Central memory CD8-positive, alpha-beta T cell (primary cell): Measurements from ENCODE around the gene CSAG3.
"Not testable (repeated sequence)": the region's sequence is repeated elsewhere in the genome, so short reads cannot be mapped to it uniquely, and the experiment has no call there.

Experiments used
- ATAC-seq: fragments of 150-1000 bp; cut with Tn5 transposase; replicated peaks from 2 replicates; pipeline ENCODE4 v1.10.0; 2022; ENCODE audit warnings: mild to moderate bottlenecking, moderate FRiP score, moderate number of reproducible peaks; ENCODE audit not compliant: poor library complexity, severe bottlenecking; ENCODE audit errors: extremely low read depth
- DNase-seq, 2 donors: peaks; one replicate each; pipeline ENCODE4 v3.0.0; 2021; ENCODE audit warnings: low spot score in 2 of 2
- H3K27ac Mint-ChIP-seq: one replicate; pipeline ENCODE4 v1.8.0; 2022; ENCODE audit warnings: low read depth, mild to moderate bottlenecking, moderate library complexity, mixed read lengths
- H3K27me3 Mint-ChIP-seq: one replicate; pipeline ENCODE4 v1.8.0; 2022; ENCODE audit warnings: mixed read lengths
- H3K36me3 Mint-ChIP-seq: one replicate; pipeline ENCODE4 v1.8.0; 2022; ENCODE audit warnings: mild to moderate bottlenecking, moderate library complexity, mixed read lengths; ENCODE audit not compliant: insufficient read depth
- H3K4me1 Mint-ChIP-seq: one replicate; pipeline ENCODE4 v1.8.0; 2022; ENCODE audit warnings: mixed read lengths
- H3K4me3 Mint-ChIP-seq: one replicate; pipeline ENCODE4 v1.8.0; 2022; ENCODE audit warnings: mild to moderate bottlenecking, moderate library complexity, mixed read lengths
- H3K9me3 Mint-ChIP-seq: one replicate; pipeline ENCODE4 v1.8.0; 2022; ENCODE audit warnings: mixed read lengths

CSAG3 gene

DNA sequence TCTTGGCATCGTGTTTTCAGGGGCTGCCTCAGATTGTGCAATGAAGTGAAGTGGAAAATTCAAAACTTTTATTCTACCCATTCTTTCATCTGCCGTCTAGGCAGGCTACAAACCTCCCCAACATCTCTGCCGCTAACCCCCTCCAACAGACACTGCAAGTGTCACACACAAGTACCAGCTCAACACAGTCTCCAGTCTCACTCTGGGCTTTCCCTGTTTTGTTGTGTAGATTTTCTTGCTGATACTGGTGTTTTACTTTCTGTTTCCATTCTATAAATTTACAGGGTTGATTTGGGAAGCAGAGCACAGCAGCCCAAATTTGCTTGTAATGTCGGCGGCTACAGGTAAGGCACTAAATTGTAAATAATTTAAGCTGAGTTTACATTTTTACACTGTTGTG lies 4.1 kb upstream of the CSAG3 start:
- H3K4me3 Mint-ChIP-seq, H3K27ac Mint-ChIP-seq, H3K27me3 Mint-ChIP-seq, DNase-seq, H3K4me1 Mint-ChIP-seq, H3K9me3 Mint-ChIP-seq, H3K36me3 Mint-ChIP-seq, ATAC-seq: not testable (repeated sequence)

- H3K36me3 Mint-ChIP-seq = not testable (repeated sequence)
Measured at GRCh38 chrX:152759544-152759943, 526 bp downstream of the CSAG3 start.

DNA sequence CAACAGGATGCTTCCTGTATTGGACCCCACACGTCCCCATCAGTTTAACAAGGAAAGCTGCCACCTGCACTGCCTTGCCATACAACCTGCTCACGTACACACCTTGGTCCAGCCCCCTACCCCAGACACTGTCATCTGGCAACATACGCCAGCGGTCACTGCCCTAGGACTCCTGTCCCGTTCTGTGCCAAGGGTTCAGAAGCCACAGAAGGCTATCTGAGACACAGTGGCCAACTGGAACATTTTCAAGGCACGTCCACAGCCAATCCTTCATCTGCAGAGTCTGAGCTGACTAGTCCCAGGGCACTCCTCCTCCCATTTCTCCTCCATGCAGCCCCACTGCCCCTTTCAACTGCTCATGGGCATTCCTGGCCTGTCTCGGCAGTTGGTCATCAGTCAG lies 2.6 kb downstream of the CSAG3 start:
- ATAC-seq, H3K4me1 Mint-ChIP-seq, DNase-seq, H3K27me3 Mint-ChIP-seq, H3K27ac Mint-ChIP-seq, H3K36me3 Mint-ChIP-seq, H3K9me3 Mint-ChIP-seq, H3K4me3 Mint-ChIP-seq: not testable (repeated sequence)

More at GRCh38 chrX:152759544-152759943, 526 bp downstream of the CSAG3 start:
- H3K27me3 Mint-ChIP-seq, H3K27ac Mint-ChIP-seq, H3K4me1 Mint-ChIP-seq, ATAC-seq, H3K4me3 Mint-ChIP-seq, DNase-seq, H3K9me3 Mint-ChIP-seq: not testable (repeated sequence)

GRCh38 chrX:152766562-152766961 lies 7.5 kb downstream of the CSAG3 start:
- DNase-seq, H3K4me1 Mint-ChIP-seq, H3K36me3 Mint-ChIP-seq, H3K27ac Mint-ChIP-seq, H3K9me3 Mint-ChIP-seq, H3K27me3 Mint-ChIP-seq, ATAC-seq, H3K4me3 Mint-ChIP-seq: not testable (repeated sequence)

- not testable (repeated sequence) for H3K4me1 Mint-ChIP-seq, H3K27ac Mint-ChIP-seq, H3K9me3 Mint-ChIP-seq, ATAC-seq, H3K4me3 Mint-ChIP-seq, DNase-seq, H3K27me3 Mint-ChIP-seq, H3K36me3 Mint-ChIP-seq
Measured at GRCh38 chrX:152769549-152770289, 10.7 kb downstream of the CSAG3 start, which contains the start of gene MAGEA6. Gene MAGEA6 (minus strand): TSS chrX:152769689. CDS start chrX:152767650, 2,039 bp downstream.

DNA sequence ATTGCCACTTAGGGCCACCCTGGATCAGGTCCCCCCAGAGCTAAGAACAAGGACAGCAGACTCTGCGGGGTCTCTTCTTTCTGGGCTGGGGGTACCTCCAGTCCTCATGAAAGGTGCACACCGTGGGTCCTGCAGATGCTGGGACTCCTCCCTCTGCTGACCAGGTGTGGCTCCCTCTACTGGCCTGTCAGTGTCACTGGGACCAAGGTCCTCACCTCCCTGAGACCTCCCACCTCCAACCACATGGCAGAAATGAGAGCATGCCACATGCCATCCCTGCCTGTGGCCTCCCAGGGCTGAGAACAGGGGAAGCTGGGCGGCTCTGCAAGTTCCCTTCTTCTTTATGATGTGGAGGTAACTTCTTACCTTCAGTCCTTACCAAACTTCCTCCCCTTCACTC lies 28.0 kb downstream of the CSAG3 start:
- H3K4me1 Mint-ChIP-seq, H3K27me3 Mint-ChIP-seq, ATAC-seq, H3K36me3 Mint-ChIP-seq, DNase-seq, H3K27ac Mint-ChIP-seq, H3K9me3 Mint-ChIP-seq, H3K4me3 Mint-ChIP-seq: not testable (repeated sequence)

GRCh38 chrX:152798945-152799344 lies 39.9 kb downstream of the CSAG3 start:
- no peak overlapping the region for H3K4me3 Mint-ChIP-seq
- peaks cover 21% of the 10 kb centered on the region for H3K27me3 Mint-ChIP-seq
- no peaks in the 10 kb centered on the region for H3K4me1 Mint-ChIP-seq
- no peak overlapping the region for H3K27ac Mint-ChIP-seq
- H3K36me3 Mint-ChIP-seq = no peaks in the 10 kb centered on the region
- no peak for ATAC-seq
- DNase-seq = no peak
- H3K9me3 Mint-ChIP-seq = no peaks in the 10 kb centered on the region

GRCh38 chrX:152806035-152806434 lies 47.0 kb downstream of the CSAG3 start:
- ATAC-seq (no peak), DNase-seq (no peak)
- no peaks in the 10 kb centered on the region for H3K4me1 Mint-ChIP-seq
- no peak overlapping the region for H3K4me3 Mint-ChIP-seq
- no peak overlapping the region for H3K27ac Mint-ChIP-seq
- peaks cover 27% of the 10 kb centered on the region for H3K27me3 Mint-ChIP-seq
- no peaks in the 10 kb centered on the region for H3K36me3 Mint-ChIP-seq
- H3K9me3 Mint-ChIP-seq = no peaks in the 10 kb centered on the region
